ENCODE data around the gene STEAP1B. TPM values are rescaled to one million over a fixed set of nuclear protein-coding genes. Genes with fewer than 3 reads are reported as not detected.

Gene STEAP1B
- total and polyA plus RNA-seq, 2 of the 4 experiments (the other 2 are of a cell fraction) = 7.9 to 13.8 TPM

DNA sequence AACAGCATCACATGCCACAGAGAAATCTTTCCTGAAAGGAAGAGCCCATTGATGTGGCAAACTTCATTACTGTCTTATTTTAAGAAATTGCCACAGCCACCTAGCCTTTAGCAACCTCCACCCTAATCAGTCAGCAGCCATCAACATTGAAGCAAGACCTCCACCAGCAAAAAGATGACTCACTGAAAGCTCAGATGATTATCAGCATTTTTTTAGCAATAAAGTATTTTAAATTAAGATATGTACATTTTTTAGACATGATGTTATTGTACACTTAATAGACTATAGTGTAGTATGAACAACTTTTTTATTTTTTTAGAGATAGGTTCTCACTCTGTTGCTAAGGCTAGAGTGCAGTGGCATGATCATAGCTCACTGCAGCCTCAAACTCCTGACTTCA is 14.8 kb downstream of the STEAP1B start:
- Histone ChIP-seq H4K91ac (ENCODE audit: insufficient read depth, low read depth, low read length) (no peak overlapping the region), H2BK15ac (ENCODE audit: low read depth, low read length) (no peak overlapping the region), H3K27me3 (ENCODE audit: control insufficient read depth, insufficient read depth, low read length) (no peaks in the 10 kb centered on the region), H4K8ac (ENCODE audit: low read depth in 2 of 2, low read length in 2 of 2) (no peak overlapping the region), H2BK5ac (ENCODE audit: low read depth, low read length, poor library complexity, severe bottlenecking) (no peak overlapping the region), H2AK5ac (ENCODE audit: low read depth, low read length) (no peak overlapping the region), H3K9ac (ENCODE audit: low read depth, low read length) (no peak overlapping the region), H3K27ac (ENCODE audit: insufficient read depth, low read length) (no peak overlapping the region), H3K4ac (ENCODE audit: low read depth, low read length) (no peak overlapping the region), H3K36me3 (ENCODE audit: control insufficient read depth, insufficient read depth, low read length) (no peaks in the 10 kb centered on the region), H3K56ac (ENCODE audit: extremely low read depth, insufficient read depth, low read length) (no peak overlapping the region), H2AK9ac (replicated peaks; ENCODE audit: low read depth, low read length, poor library complexity) (no peak overlapping the region), H3K14ac (replicated peaks; ENCODE audit: low read depth, low read length) (no peak overlapping the region), H4K5ac (ENCODE audit: low read depth, low read length) (no peak overlapping the region), H3K23ac (ENCODE audit: low read depth, low read length) (no peak overlapping the region), H2BK120ac (ENCODE audit: low read depth, low read length) (no peak overlapping the region), H3K18ac (ENCODE audit: low read depth, low read length) (no peak overlapping the region), H2BK20ac (ENCODE audit: low read depth, low read length) (no peak overlapping the region), H3K4me3 (ENCODE audit: insufficient read depth, low read depth, low read length) (no peak overlapping the region), H2AFZ (replicated peaks; ENCODE audit: low read length, poor library complexity) (no peak overlapping the region), H3K79me1 (ENCODE audit: low read depth in 1 of 2, low read length in 2 of 2) (no peaks in the 10 kb centered on the region), H3K4me1 (ENCODE audit: control insufficient read depth, insufficient read depth, low read length) (peaks cover 2% of the 10 kb centered on the region), H3K4me2 (ENCODE audit: low read depth, low read length) (no peak overlapping the region), H4K20me1 (ENCODE audit: insufficient read depth, low read length) (no peaks in the 10 kb centered on the region), H3K9me3 (ENCODE audit: control insufficient read depth, insufficient read depth, low read length) (no peaks in the 10 kb centered on the region), H3K9me1 (ENCODE audit: insufficient read depth, low read length) (no peaks in the 10 kb centered on the region; the same call in 1 of the 2 replicates)
- ChIA-PET POLR2A (ENCODE audit: unreplicated experiment) (no interaction called here), CTCF (no interaction called here)
- DNase-seq (peak; percentile 50), ATAC-seq (ENCODE audit: low read depth) (peak; percentile 24; the same call in 1 of the 2 replicates)
- in situ Hi-C loops (cut with MboI; ENCODE audit: low sequenced_read_pairs) (no loop called here), dilution Hi-C loops (cut with HindIII; ENCODE audit: low sequenced_read_pairs, unreplicated experiment) (loop anchor here (25.0 kb wide), 1 partner anchor 373 kb away; no protein-coding TSS in a partner anchor), intact Hi-C loops (cut with micrococcal nuclease) (loop anchor here (10.0 kb wide), 1 partner anchor 160 kb away; no protein-coding TSS in a partner anchor)
- no peak for TF ChIP-seq MAZ (IDR thresholded peaks at IDR 0.05; ENCODE audit: borderline replicate concordance, low read depth, low read length)
- no peak for TF ChIP-seq RCOR1 (IDR thresholded peaks at IDR 0.05; ENCODE audit: insufficient replicate concordance, low read length)
- TF ChIP-seq CEBPB (IDR thresholded peaks at IDR 0.05; ENCODE audit: low read depth, low read length) = 0 out of 2 replicates have a peak, but pooled peaks have one; percentile 8
- no peak for TF ChIP-seq MXI1 (IDR thresholded peaks at IDR 0.05; ENCODE audit: borderline replicate concordance, low read depth, low read length)
- no peak for TF ChIP-seq RAD21 (IDR thresholded peaks at IDR 0.05; ENCODE audit: low read length)
- BruUV-seq (replicated peaks) = no TSS peak
